ENCODE measurements around the gene RRP1. TPM values are rescaled to one million over a fixed set of nuclear protein-coding genes. Genes with fewer than 3 reads are reported as not detected.

RRP1 gene
- total RNA-seq, 1 donor from 2014 or later, result 43.6 TPM

GRCh38 chr21:43751955-43752591, 37.3 kb upstream of the RRP1 start:
- Mint-ChIP-seq H3K4me1 (ENCODE audit: unreplicated experiment) (no peaks in the 10 kb centered on the region), H3K36me3 (peaks cover 3% of the 10 kb centered on the region), H3K27me3 (no peaks in the 10 kb centered on the region), H3K9me3 (no peaks in the 10 kb centered on the region), H3K4me3 (no peak overlapping the region), H3K27ac (no peak overlapping the region)
- no peak for DNase-seq (ENCODE audit: extremely low spot score, unreplicated experiment)
- TF ChIP-seq, protein P1, sequence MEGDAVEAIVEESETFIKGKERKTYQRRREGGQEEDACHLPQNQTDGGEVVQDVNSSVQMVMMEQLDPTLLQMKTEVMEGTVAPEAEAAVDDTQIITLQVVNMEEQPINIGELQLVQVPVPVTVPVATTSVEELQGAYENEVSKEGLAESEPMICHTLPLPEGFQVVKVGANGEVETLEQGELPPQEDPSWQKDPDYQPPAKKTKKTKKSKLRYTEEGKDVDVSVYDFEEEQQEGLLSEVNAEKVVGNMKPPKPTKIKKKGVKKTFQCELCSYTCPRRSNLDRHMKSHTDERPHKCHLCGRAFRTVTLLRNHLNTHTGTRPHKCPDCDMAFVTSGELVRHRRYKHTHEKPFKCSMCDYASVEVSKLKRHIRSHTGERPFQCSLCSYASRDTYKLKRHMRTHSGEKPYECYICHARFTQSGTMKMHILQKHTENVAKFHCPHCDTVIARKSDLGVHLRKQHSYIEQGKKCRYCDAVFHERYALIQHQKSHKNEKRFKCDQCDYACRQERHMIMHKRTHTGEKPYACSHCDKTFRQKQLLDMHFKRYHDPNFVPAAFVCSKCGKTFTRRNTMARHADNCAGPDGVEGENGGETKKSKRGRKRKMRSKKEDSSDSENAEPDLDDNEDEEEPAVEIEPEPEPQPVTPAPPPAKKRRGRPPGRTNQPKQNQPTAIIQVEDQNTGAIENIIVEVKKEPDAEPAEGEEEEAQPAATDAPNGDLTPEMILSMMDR (conservative IDR thresholded peaks at IDR 0.05), result no peak

GRCh38 chr21:43752758-43753438, 36.5 kb upstream of the RRP1 start:
- no peaks in the 10 kb centered on the region for H3K9me3 Mint-ChIP-seq
- TF ChIP-seq, protein P1 (conservative IDR thresholded peaks at IDR 0.05), result no peak
- no peak for DNase-seq (ENCODE audit: extremely low spot score, unreplicated experiment)
- H3K4me3 Mint-ChIP-seq, result no peak overlapping the region
- H3K27ac Mint-ChIP-seq, result no peak overlapping the region
- no peaks in the 10 kb centered on the region for H3K27me3 Mint-ChIP-seq
- H3K4me1 Mint-ChIP-seq (ENCODE audit: unreplicated experiment), result no peaks in the 10 kb centered on the region
- peaks cover 3% of the 10 kb centered on the region for H3K36me3 Mint-ChIP-seq

- H3K4me3 Mint-ChIP-seq, result no peak overlapping the region
- H3K27me3 Mint-ChIP-seq, result no peaks in the 10 kb centered on the region
- H3K4me1 Mint-ChIP-seq (ENCODE audit: unreplicated experiment), result no peaks in the 10 kb centered on the region
- no peaks in the 10 kb centered on the region for H3K9me3 Mint-ChIP-seq
- peaks cover 3% of the 10 kb centered on the region for H3K36me3 Mint-ChIP-seq
- TF ChIP-seq, protein P1 (conservative IDR thresholded peaks at IDR 0.05), result no peak
- H3K27ac Mint-ChIP-seq, result no peak overlapping the region
- no peak for DNase-seq (ENCODE audit: extremely low spot score, unreplicated experiment)
These were observed 36.0 kb upstream of the RRP1 start for GRCh38 chr21:43753439-43753799.

DNA sequence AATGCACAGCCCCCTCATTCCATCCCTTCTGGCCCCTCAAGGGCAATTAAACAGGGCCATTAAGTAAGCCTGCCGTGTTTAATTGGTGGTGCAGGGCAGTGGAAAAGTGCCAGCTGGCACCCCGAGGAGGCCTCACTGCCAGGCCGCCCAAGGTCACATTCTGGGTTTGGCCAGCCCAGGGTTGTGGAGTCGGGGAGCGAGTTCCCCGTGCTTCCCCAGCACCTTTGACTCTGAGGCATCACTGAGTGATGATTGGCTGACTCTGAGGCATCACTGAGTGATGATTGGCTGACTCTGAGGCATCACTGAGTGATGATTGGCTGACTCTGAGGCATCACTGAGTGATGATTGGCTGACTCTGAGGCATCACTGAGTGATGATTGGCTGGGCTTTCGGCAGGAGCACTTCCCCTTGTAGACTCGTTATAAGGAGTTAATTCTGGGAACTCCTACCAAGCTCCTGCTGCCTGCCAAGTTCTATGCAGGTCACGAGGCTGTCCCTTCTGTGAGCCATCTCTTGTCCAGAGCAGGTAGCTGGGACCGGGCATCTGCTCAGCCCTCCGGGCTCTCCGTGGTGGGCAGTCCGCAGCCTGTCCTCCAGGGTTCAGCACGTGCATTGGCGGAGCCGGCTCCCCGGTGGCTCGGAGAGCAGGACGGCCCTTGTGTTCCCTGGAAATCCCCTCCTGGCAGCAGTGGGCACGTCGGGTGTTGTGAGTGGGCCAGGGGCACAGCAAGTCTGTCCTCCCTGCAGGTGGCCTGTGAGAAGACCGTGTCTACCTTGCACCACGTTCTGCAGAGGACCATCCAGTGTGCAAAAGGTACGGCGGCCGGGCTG, 34.2 kb upstream of the RRP1 start:
- Mint-ChIP-seq H3K27me3 (no peaks in the 10 kb centered on the region), H3K4me3 (no peak overlapping the region), H3K27ac (no peak overlapping the region), H3K36me3 (peaks cover 7% of the 10 kb centered on the region), H3K9me3 (no peaks in the 10 kb centered on the region), H3K4me1 (ENCODE audit: unreplicated experiment) (no peaks in the 10 kb centered on the region)
- no peak for DNase-seq (ENCODE audit: extremely low spot score, unreplicated experiment)
- TF ChIP-seq, protein P1 (conservative IDR thresholded peaks at IDR 0.05), result no peak

DNA sequence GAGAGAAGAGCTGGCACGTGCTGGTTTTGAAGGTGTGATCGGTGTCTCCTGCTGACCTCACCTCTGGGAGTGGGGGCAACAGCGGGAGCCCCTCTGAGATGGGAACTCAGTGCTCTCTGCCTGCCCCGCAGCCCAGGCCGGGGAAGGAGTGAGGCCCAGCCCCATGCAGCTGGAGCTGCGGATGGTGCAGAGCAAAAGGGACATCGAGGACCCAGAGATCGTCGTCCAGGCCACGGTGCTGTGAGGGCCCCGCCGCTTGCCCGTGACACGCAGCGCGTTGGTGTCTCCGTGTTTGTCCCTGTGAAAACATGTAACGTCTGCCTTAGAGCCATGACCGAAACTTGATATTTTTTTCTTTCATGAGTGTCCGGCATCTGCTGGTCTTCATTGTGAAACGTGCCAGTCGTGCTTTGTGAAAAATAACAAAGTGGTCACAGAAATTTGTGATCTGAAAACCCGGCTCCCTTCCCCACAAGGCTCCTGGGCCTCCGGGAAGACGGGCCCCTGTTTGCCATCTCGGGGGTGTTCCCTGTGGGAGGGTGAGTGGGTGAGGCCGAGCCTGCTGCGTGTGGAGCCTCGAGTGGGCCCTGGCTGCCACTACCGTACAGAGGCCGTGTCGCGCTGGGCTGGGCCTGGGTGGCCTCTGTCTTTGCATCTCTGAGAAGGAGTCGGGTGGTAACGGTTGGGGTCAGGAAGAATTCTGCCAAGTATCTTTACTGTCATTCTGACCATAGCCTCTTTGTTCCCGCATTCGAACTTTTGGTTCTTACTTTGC, 33.4 kb upstream of the RRP1 start:
- no peak for DNase-seq (ENCODE audit: extremely low spot score, unreplicated experiment)
- Mint-ChIP-seq H3K36me3 (peaks cover 3% of the 10 kb centered on the region), H3K27ac (no peak overlapping the region), H3K4me1 (ENCODE audit: unreplicated experiment) (no peaks in the 10 kb centered on the region), H3K9me3 (no peaks in the 10 kb centered on the region), H3K27me3 (no peaks in the 10 kb centered on the region), H3K4me3 (no peak overlapping the region)
- TF ChIP-seq, protein P1 (conservative IDR thresholded peaks at IDR 0.05), result no peak

Data from type B pancreatic cell (in vitro differentiated cells).